ENCODE results near the gene TFAP2A.

DNA sequence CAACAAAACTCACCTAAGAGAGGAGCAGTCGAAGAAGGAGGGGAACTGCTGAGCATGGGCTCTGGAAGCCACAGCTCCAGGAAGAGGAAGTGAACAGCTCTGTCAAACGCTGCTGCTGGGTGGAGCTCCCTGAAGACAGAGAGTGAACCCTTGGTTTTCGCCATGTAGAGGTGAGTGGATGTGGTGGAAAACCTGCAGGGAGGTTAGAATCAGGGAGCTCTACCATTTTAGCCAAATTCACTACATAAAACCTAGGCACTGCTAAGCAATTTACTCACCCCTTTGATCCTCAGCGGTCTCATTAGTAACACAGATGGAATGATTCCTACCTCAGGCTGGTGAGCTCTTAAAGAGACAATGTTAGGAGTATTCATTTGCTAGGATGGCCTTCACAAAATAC, 19.4 kb upstream of the TFAP2A start:
- TF ChIP-seq, protein P1, sequence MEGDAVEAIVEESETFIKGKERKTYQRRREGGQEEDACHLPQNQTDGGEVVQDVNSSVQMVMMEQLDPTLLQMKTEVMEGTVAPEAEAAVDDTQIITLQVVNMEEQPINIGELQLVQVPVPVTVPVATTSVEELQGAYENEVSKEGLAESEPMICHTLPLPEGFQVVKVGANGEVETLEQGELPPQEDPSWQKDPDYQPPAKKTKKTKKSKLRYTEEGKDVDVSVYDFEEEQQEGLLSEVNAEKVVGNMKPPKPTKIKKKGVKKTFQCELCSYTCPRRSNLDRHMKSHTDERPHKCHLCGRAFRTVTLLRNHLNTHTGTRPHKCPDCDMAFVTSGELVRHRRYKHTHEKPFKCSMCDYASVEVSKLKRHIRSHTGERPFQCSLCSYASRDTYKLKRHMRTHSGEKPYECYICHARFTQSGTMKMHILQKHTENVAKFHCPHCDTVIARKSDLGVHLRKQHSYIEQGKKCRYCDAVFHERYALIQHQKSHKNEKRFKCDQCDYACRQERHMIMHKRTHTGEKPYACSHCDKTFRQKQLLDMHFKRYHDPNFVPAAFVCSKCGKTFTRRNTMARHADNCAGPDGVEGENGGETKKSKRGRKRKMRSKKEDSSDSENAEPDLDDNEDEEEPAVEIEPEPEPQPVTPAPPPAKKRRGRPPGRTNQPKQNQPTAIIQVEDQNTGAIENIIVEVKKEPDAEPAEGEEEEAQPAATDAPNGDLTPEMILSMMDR (conservative IDR thresholded peaks at IDR 0.05; ENCODE audit: low read length), result no peak
- TF ChIP-seq EZH2phosphoT487 (IDR thresholded peaks at IDR 0.05; ENCODE audit: borderline replicate concordance), result no peak

All from Loucy (cell line).